ENCODE measurements around the gene RCCD1. TPM values are rescaled to one million over a fixed set of nuclear protein-coding genes. Genes with fewer than 3 reads are reported as not detected.

Gene RCCD1
- 5.2 TPM for total RNA-seq (ENCODE audit: unreplicated experiment)
- long read RNA-seq, partial matches to known transcripts, result 0 of 4 reads
- long read RNA-seq, other reads (novel, unspliced or antisense), result 2 of 4 reads

- Mint-ChIP-seq H3K4me1 (ENCODE audit: unreplicated experiment) (peaks cover 2% of the 10 kb centered on the region), H3K27ac (ENCODE audit: unreplicated experiment) (peak within 1 kb of the TSS; percentile 75), H3K4me3 (ENCODE audit: unreplicated experiment) (peak within 1 kb of the TSS; percentile 83), H3K27me3 (ENCODE audit: unreplicated experiment) (peaks cover 12% of the 10 kb centered on the region), H3K9me3 (ENCODE audit: unreplicated experiment) (no peaks in the 10 kb centered on the region), H3K36me3 (ENCODE audit: low read depth, unreplicated experiment) (peaks cover 15% of the 10 kb centered on the region)
- peak; percentile 87 for DNase-seq (ENCODE audit: low spot score)
- TF ChIP-seq CTCF (IDR thresholded peaks at IDR 0.05; ENCODE audit: unreplicated experiment), result peak; percentile 14
These were observed at the start of gene RCCD1 for GRCh38 chr15:90954712-90955623. Gene RCCD1 (plus strand): TSS chr15:90954884. CDS start chr15:90956735, 1,851 bp downstream.

GRCh38 chr15:90905306-90906180 is 49.1 kb upstream of the RCCD1 start:
- H3K9me3 Mint-ChIP-seq (ENCODE audit: unreplicated experiment), result no peaks in the 10 kb centered on the region
- H3K4me1 Mint-ChIP-seq (ENCODE audit: unreplicated experiment), result peaks cover 12% of the 10 kb centered on the region

GRCh38 chr15:90906181-90906849 is 48.4 kb upstream of the RCCD1 start:
- no peaks in the 10 kb centered on the region for H3K9me3 Mint-ChIP-seq (ENCODE audit: unreplicated experiment)
- no peak for DNase-seq (ENCODE audit: low spot score)
- peak overlapping the region; percentile 48 for H3K27ac Mint-ChIP-seq (ENCODE audit: unreplicated experiment)
- H3K4me3 Mint-ChIP-seq (ENCODE audit: unreplicated experiment), result peak overlapping the region; percentile 37
- no peak for TF ChIP-seq CTCF (IDR thresholded peaks at IDR 0.05; ENCODE audit: unreplicated experiment)
- peaks cover 20% of the 10 kb centered on the region for H3K36me3 Mint-ChIP-seq (ENCODE audit: low read depth, unreplicated experiment)
- peaks cover 5% of the 10 kb centered on the region for H3K27me3 Mint-ChIP-seq (ENCODE audit: unreplicated experiment)
- H3K4me1 Mint-ChIP-seq (ENCODE audit: unreplicated experiment), result peaks cover 9% of the 10 kb centered on the region

More at GRCh38 chr15:90905306-90906180, 49.1 kb upstream of the RCCD1 start:
- Mint-ChIP-seq H3K27me3 (ENCODE audit: unreplicated experiment) (peaks cover 5% of the 10 kb centered on the region), H3K4me3 (ENCODE audit: unreplicated experiment) (peak overlapping the region; percentile 37), H3K27ac (ENCODE audit: unreplicated experiment) (peak overlapping the region; percentile 48), H3K36me3 (ENCODE audit: low read depth, unreplicated experiment) (peaks cover 21% of the 10 kb centered on the region)
- no peak for DNase-seq (ENCODE audit: low spot score)
- no peak for TF ChIP-seq CTCF (IDR thresholded peaks at IDR 0.05; ENCODE audit: unreplicated experiment)

GRCh38 chr15:90907051-90907660 is 47.5 kb upstream of the RCCD1 start:
- DNase-seq (ENCODE audit: low spot score), result no peak
- H3K4me1 Mint-ChIP-seq (ENCODE audit: unreplicated experiment), result peaks cover under 1% of the 10 kb centered on the region
- no peak for TF ChIP-seq CTCF (IDR thresholded peaks at IDR 0.05; ENCODE audit: unreplicated experiment)
- no peak overlapping the region for H3K4me3 Mint-ChIP-seq (ENCODE audit: unreplicated experiment)
- peaks cover 5% of the 10 kb centered on the region for H3K27me3 Mint-ChIP-seq (ENCODE audit: unreplicated experiment)
- H3K36me3 Mint-ChIP-seq (ENCODE audit: low read depth, unreplicated experiment), result peaks cover 20% of the 10 kb centered on the region
- no peaks in the 10 kb centered on the region for H3K9me3 Mint-ChIP-seq (ENCODE audit: unreplicated experiment)
- H3K27ac Mint-ChIP-seq (ENCODE audit: unreplicated experiment), result no peak overlapping the region

Measured in endothelial cell (in vitro differentiated cells).